HG03025 (cell line): ENCODE results near the gene MSI2.

Source experiments
- ATAC-seq: cut with Tn5 transposase; IDR thresholded peaks from one replicate; pipeline ENCODE4 v1.9.1; 2021; ENCODE audit warnings: mild to moderate bottlenecking, moderate library complexity; ENCODE audit not compliant: unreplicated experiment, low FRiP score

Gene MSI2

GRCh38 chr17:57713140-57713539 lies 456.8 kb downstream of the MSI2 start:
- ATAC-seq = no peak

DNA sequence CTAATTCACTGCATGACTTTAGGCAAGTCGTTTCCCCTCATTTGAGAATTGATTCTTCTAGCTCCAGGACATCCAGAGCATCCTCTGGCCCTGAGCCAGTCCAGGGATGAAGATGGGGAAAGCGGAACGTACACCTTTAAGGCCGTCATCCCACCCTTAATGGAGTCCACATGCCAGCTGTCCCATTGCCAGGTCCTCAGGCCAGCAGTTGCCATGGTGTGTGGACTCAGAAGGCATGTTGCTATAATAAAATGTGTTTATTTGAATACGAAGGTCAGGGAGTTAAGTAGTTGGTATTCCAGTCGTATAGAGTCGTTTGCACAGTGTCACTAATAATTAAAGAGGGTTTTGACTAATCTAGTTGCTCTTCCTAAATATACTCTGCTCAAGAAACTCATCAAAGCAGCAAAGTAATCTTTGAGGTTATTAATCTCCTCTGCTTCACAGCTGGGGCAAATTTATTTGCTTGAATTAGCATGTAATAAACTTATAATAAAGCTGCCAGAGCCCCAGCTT lies 458.4 kb downstream of the MSI2 start:
- no peak for ATAC-seq

DNA sequence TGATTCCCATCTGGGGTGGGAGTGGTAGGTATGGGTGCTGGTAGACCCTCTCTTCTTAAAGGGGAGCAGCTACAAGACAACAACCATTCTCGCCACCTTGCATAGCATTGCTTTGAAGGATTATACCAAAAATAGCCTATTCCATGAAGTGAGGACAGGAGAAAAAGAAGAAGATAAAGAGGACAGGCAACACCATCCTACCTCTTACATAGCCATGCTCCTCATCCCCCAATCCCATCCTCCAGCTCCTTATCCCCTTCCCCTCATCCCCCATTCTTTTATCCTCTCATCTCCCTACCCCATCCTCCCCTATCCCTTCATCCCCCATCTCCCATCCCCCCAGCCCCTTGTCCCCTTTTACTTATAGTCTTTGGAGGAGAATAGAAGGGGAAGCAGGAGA lies 459.7 kb downstream of the MSI2 start:
- no peak for ATAC-seq

- ATAC-seq = no peak
These were observed 462.6 kb downstream of the MSI2 start for GRCh38 chr17:57718878-57719277.

- ATAC-seq = no peak
These were observed 464.2 kb downstream of the MSI2 start for GRCh38 chr17:57720386-57721035.

DNA sequence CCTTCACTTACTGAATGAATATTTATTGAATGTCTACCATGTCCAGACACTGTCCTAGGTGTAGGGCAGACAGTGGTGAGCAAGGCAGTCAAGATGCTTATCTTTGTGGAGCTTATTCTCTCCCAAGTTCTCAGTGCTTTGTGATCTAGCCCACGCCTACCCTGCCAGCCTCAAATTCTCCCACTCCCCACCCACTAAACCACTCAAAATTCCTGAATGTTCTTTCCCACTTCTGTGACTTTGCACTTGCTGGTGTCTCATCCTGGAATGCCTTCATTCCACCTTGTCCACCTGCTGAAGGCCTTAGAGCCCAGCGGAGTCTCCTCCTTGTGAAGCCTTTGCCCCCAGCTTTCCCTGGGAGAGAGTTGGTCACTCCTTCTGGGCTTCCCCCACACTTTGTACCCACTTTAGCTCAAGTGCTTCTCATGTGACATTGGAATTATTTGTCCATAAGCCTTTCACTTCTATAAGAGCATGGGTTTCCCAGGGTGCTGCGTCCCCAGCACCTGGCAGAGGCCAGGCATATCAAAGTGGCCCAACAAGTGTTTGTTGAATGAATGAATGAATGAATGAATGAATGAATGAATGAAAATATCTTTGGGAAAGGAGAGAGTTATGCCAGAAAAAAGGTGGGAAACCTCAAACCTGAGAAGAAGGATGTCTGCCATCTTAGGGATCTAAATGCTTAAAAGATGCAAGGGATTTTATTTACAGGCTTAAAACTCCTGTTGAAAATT lies 465.8 kb downstream of the MSI2 start:
- no peak for ATAC-seq

GRCh38 chr17:57722704-57723043 lies 466.4 kb downstream of the MSI2 start:
- no peak for ATAC-seq

- ATAC-seq = no peak
These were observed 467.2 kb downstream of the MSI2 start for GRCh38 chr17:57723427-57724025.

- no peak for ATAC-seq
These were observed 467.9 kb downstream of the MSI2 start for GRCh38 chr17:57724026-57724728.

GRCh38 chr17:57724729-57725125 lies 468.4 kb downstream of the MSI2 start:
- no peak for ATAC-seq

- ATAC-seq = no peak
These were observed 470.0 kb downstream of the MSI2 start for GRCh38 chr17:57726213-57726790.

- no peak for ATAC-seq
These were observed 470.5 kb downstream of the MSI2 start for GRCh38 chr17:57726838-57727237.

- ATAC-seq = no peak
These were observed 471.4 kb downstream of the MSI2 start for GRCh38 chr17:57727630-57728175.

- no peak for ATAC-seq
These were observed 473.8 kb downstream of the MSI2 start for GRCh38 chr17:57730026-57730701.

- ATAC-seq = no peak
These were observed 475.7 kb downstream of the MSI2 start for GRCh38 chr17:57732062-57732461.

GRCh38 chr17:57733085-57733484 lies 476.8 kb downstream of the MSI2 start:
- no peak for ATAC-seq
